ENCODE measurements around the gene PAH. TPM values are rescaled to one million over a fixed set of nuclear protein-coding genes. Genes with fewer than 3 reads are reported as not detected.

The PAH gene
- total RNA-seq, 4 donors from 2014 or later = 0.58 to 1.2 (median 0.63) TPM; not detected in 1

DNA sequence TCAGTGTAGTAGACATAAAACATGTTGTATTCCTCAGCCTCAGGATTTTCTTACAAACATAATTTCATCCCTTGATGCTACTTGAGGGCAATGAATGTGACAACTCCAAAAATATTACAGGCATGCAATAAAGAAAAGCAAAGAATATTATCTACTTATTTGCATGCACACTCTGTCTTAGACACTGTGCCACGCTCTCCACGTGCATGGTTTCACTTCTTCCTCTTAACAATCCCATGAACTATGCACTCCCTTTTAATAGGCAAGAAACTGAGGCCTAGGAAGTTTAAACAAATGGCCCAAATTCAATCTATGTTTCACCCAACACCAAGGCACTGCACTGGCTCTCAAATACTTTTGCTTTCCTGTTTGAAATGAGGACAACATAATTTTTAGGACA is 1.8 kb upstream of the PAH start:
- WGBS, 2 donors = 82 to 85% methylated on average over 2 of the region's 2 CpGs
- Histone ChIP-seq H3K4me3 (replicated peaks in 1 of 3) (no peak overlapping the region), H3K27ac (no peak overlapping the region), H3K4me1 (no peaks in the 10 kb centered on the region), H3K9me3 (no peaks in the 10 kb centered on the region), H3K36me3 (no peaks in the 10 kb centered on the region), H3K27me3 (no peaks in the 10 kb centered on the region)
- TF ChIP-seq POLR2A (IDR thresholded peaks at IDR 0.05) = no peak
- TF ChIP-seq, protein P1, sequence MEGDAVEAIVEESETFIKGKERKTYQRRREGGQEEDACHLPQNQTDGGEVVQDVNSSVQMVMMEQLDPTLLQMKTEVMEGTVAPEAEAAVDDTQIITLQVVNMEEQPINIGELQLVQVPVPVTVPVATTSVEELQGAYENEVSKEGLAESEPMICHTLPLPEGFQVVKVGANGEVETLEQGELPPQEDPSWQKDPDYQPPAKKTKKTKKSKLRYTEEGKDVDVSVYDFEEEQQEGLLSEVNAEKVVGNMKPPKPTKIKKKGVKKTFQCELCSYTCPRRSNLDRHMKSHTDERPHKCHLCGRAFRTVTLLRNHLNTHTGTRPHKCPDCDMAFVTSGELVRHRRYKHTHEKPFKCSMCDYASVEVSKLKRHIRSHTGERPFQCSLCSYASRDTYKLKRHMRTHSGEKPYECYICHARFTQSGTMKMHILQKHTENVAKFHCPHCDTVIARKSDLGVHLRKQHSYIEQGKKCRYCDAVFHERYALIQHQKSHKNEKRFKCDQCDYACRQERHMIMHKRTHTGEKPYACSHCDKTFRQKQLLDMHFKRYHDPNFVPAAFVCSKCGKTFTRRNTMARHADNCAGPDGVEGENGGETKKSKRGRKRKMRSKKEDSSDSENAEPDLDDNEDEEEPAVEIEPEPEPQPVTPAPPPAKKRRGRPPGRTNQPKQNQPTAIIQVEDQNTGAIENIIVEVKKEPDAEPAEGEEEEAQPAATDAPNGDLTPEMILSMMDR (IDR thresholded peaks at IDR 0.05) = no peak
- no peak for DNase-seq
- intact Hi-C loops (cut with DNase I) = no loop called here

DNA sequence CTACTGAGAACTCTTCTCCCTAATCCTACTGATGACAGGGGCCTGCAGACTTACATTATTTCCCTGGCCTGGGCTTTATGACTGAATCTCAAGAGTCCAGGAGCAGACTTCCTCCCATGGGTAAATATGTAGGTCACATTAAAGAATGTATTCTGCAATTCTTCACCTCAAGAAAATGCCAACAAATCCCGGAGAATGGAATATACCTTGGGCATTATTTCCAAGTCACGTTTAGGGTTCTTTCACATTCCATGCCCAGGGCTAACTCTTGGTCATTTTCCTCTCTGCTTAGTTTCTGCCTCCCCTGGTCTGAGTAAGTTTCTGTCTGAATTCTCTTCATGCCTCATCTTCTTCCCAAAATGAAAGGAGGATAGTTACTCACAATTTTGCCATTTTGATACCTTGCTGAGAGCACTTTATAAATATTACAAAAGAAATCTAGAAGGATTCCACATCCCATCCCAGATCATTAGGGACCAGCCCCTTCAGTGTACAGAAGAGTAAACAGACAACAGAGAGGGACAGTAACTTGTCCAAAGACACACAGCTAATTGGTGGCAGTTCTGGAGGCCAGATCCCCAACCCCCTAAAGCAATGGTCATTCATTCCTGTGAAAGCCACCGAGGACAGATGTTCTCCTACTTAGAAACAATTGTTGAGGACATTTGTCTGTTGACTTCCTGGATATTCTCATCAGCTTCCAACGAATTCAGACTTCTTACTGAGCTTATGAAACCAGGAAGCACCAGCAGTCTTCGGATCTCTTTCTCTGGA is 605 bp downstream of the PAH start:
- Histone ChIP-seq H3K36me3 (no peaks in the 10 kb centered on the region), H3K27ac (no peak overlapping the region), H3K4me3 (replicated peaks in 1 of 3) (no peak overlapping the region), H3K27me3 (no peaks in the 10 kb centered on the region), H3K4me1 (no peaks in the 10 kb centered on the region), H3K9me3 (no peaks in the 10 kb centered on the region)
- intact Hi-C loops (cut with DNase I) = no loop called here
- WGBS, 2 donors = 73 to 76% methylated on average over 5 of the region's 5 CpGs
- TF ChIP-seq, protein P1 (IDR thresholded peaks at IDR 0.05) = no peak
- TF ChIP-seq POLR2A (IDR thresholded peaks at IDR 0.05) = no peak
- DNase-seq = no peak

DNA sequence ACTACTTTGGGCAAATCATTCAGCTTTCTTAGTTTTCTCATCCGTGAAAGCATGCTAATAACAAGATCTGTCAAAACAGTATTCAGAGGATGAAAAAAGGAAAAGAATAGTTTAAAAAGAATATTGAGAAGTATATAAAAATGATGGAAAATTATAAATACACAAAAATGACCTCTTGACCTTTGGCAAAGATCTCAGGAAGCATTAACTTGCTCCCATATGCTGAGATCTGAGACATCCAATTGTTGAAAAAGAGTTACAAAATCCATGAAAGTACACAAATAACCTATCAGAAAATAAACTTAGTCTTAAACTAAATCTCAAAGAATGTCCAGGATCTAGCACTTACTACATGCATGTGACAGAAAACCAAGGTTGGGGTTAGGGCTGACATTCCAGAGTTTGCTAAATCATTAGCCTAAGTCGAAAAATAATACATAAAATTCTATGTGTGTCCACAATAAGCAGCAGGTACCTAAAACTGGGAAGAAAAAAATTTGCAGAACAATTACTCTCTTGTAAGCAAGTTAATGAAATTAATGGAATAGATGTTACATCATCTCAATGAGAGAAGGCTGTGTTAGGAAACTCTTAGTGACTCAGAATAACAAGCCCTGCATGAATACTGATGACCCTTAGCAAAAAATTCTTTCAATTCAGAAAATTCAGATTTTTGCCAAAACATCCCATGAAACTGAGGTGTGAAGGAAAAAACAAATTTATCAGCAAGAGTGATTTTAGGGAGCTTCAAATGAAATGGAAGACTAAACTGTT is 3.4 kb downstream of the PAH start:
- intact Hi-C loops (cut with DNase I) = no loop called here
- Histone ChIP-seq H3K4me1 (no peaks in the 10 kb centered on the region), H3K27me3 (no peaks in the 10 kb centered on the region), H3K36me3 (no peaks in the 10 kb centered on the region), H3K4me3 (replicated peaks in 1 of 3) (no peak overlapping the region), H3K9me3 (no peaks in the 10 kb centered on the region), H3K27ac (no peak overlapping the region)
- DNase-seq = no peak
- no peak for TF ChIP-seq POLR2A (IDR thresholded peaks at IDR 0.05)
- TF ChIP-seq, protein P1 (IDR thresholded peaks at IDR 0.05) = no peak
- WGBS, 2 donors = 77 to 86% methylated on average over 2 of the region's 2 CpGs

DNA sequence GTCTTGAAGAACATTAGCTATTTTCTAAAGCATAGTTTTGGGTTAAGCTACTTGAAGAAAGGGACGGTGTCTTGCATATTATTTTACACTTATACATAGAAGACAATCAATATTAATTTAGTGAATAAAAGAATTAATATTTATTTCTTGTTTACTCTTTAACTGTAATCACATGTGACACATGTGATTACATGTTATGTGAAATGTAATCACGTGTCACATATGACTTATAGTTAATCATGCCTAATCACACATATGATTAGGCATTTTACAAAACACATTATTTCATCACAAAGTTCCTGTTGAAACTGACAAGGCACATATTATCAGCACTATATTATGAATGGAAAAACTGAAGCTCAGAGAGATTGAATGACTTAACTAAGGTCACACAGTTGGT is 4.8 kb downstream of the PAH start:
- no peaks in the 10 kb centered on the region for H3K36me3 ChIP-seq
- H3K4me1 ChIP-seq = no peaks in the 10 kb centered on the region
- H3K4me3 ChIP-seq (replicated peaks in 1 of 3) = no peak overlapping the region
- TF ChIP-seq POLR2A (IDR thresholded peaks at IDR 0.05) = no peak
- TF ChIP-seq, protein P1 (IDR thresholded peaks at IDR 0.05) = no peak
- no peaks in the 10 kb centered on the region for H3K27me3 ChIP-seq
- 85 to 92% methylated on average over 2 of the region's 2 CpGs for WGBS, 2 donors
- no peak for DNase-seq
- no peak overlapping the region for H3K27ac ChIP-seq
- intact Hi-C loops (cut with DNase I) = no loop called here
- H3K9me3 ChIP-seq = no peaks in the 10 kb centered on the region

DNA sequence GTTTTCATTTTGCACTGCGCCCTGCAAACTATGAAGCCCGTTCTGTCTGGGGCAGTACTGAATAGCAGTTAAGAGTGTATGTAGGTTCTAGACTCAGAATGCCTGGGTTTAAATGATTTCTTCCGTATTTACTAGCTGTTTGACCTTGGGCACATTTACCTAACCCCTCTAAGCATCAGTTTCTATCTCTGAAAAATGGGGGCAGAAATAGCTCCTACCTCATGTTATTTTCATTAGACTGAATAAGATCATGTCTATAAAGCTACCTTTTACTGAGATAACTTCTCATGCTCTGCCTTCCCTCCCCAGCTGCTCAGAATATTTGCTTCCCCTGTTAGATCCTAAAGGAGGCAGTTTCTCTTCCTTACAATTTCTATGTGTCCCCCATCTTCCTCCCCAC is 5.7 kb downstream of the PAH start:
- no peak for DNase-seq
- intact Hi-C loops (cut with DNase I) = no loop called here
- no peaks in the 10 kb centered on the region for H3K4me1 ChIP-seq
- WGBS, 2 donors = 80 to 92% methylated on average over 3 of the region's 3 CpGs
- H3K27me3 ChIP-seq = no peaks in the 10 kb centered on the region
- H3K27ac ChIP-seq = no peak overlapping the region
- H3K36me3 ChIP-seq = no peaks in the 10 kb centered on the region
- H3K4me3 ChIP-seq (replicated peaks in 1 of 3) = no peak overlapping the region
- TF ChIP-seq, protein P1 (IDR thresholded peaks at IDR 0.05) = no peak
- TF ChIP-seq POLR2A (IDR thresholded peaks at IDR 0.05) = no peak
- no peaks in the 10 kb centered on the region for H3K9me3 ChIP-seq

Data from thyroid gland (tissue), 4 donors.